HG03103 (cell line): ENCODE data around the gene CAPN10.
A peak's percentile ranks its signal among the peaks of the same experiment; 100 is the strongest.

ENCODE experiments used
- ATAC-seq: cut with Tn5 transposase; IDR thresholded peaks from one replicate; pipeline ENCODE4 v1.9.1; 2021; ENCODE audit warnings: low read depth; ENCODE audit not compliant: unreplicated experiment

CAPN10 gene

GRCh38 chr2:240563951-240564560 is 22.5 kb upstream of the CAPN10 start:
- ATAC-seq = no peak

GRCh38 chr2:240564561-240565332 is 21.8 kb upstream of the CAPN10 start:
- ATAC-seq = no peak

GRCh38 chr2:240565333-240566202 is 21.0 kb upstream of the CAPN10 start:
- peak; percentile 25 for ATAC-seq

- ATAC-seq = peak; percentile 43
Measured at GRCh38 chr2:240566203-240567136, 20.1 kb upstream of the CAPN10 start.

- no peak for ATAC-seq
Measured at GRCh38 chr2:240567137-240567871, 19.2 kb upstream of the CAPN10 start.

GRCh38 chr2:240567872-240568677 is 18.5 kb upstream of the CAPN10 start, which contains the start of gene RNPEPL1:
RNPEPL1 (plus strand) TSS chr2:240568484; CDS start chr2:240568587, 103 bp downstream.
- ATAC-seq = peak; percentile 29

- peak; percentile 20 for ATAC-seq
Measured at GRCh38 chr2:240568678-240569522, 17.6 kb upstream of the CAPN10 start.

GRCh38 chr2:240569523-240569997 is 17.0 kb upstream of the CAPN10 start:
- no peak for ATAC-seq

- ATAC-seq = no peak
Measured at GRCh38 chr2:240569998-240570530, 16.5 kb upstream of the CAPN10 start.

- ATAC-seq = no peak
Measured at GRCh38 chr2:240570531-240571313, 15.8 kb upstream of the CAPN10 start.

GRCh38 chr2:240571314-240571973 is 15.1 kb upstream of the CAPN10 start:
- ATAC-seq = no peak

GRCh38 chr2:240572141-240573031 is 14.1 kb upstream of the CAPN10 start:
- no peak for ATAC-seq

- no peak for ATAC-seq
Measured at GRCh38 chr2:240573071-240573515, 13.4 kb upstream of the CAPN10 start.

GRCh38 chr2:240573516-240574385 is 12.8 kb upstream of the CAPN10 start:
- ATAC-seq = no peak
